ENCODE data around the gene DOCK1.
"Not testable (repeated sequence)": the region's sequence is repeated elsewhere in the genome, so short reads cannot be mapped to it uniquely, and the experiment has no call there.

DOCK1 gene

GRCh38 chr10:126904818-126905701, at the start of gene DOCK1:
TSS of gene DOCK1 (plus strand) at chr10:126905428. CDS start at chr10:126905518, 90 bp downstream.
- DNase-seq: peak; percentile 25

- no peak for DNase-seq
These were observed 47.9 kb upstream of the DOCK1 start for GRCh38 chr10:126857178-126857806.

GRCh38 chr10:126867567-126868365, 37.5 kb upstream of the DOCK1 start:
- DNase-seq: no peak

GRCh38 chr10:126868371-126868770, 36.9 kb upstream of the DOCK1 start:
- DNase-seq: no peak

- no peak for DNase-seq
These were observed 33.1 kb upstream of the DOCK1 start for GRCh38 chr10:126872135-126872534.

GRCh38 chr10:126872768-126873167, 32.5 kb upstream of the DOCK1 start:
- no peak for DNase-seq

GRCh38 chr10:126876456-126876855, 28.8 kb upstream of the DOCK1 start:
- DNase-seq: no peak

- DNase-seq: no peak
These were observed 27.8 kb upstream of the DOCK1 start for GRCh38 chr10:126877390-126877789.

GRCh38 chr10:126878594-126878993, 26.6 kb upstream of the DOCK1 start:
- DNase-seq: no peak

GRCh38 chr10:126880926-126881325, 24.3 kb upstream of the DOCK1 start:
- DNase-seq: no peak

GRCh38 chr10:126882055-126882454, 23.2 kb upstream of the DOCK1 start:
- not testable (repeated sequence) for DNase-seq

GRCh38 chr10:126888436-126888835, 16.8 kb upstream of the DOCK1 start:
- DNase-seq: not testable (repeated sequence)

- DNase-seq: no peak
These were observed 15.8 kb upstream of the DOCK1 start for GRCh38 chr10:126889421-126889820.

GRCh38 chr10:126890797-126891196, 14.4 kb upstream of the DOCK1 start:
- DNase-seq: not testable (repeated sequence)

GRCh38 chr10:126892226-126893175, 12.7 kb upstream of the DOCK1 start:
- no peak for DNase-seq

- DNase-seq: no peak
These were observed 12.0 kb upstream of the DOCK1 start for GRCh38 chr10:126893206-126893605.

GRCh38 chr10:126893841-126894240, 11.4 kb upstream of the DOCK1 start:
- DNase-seq: no peak

- no peak for DNase-seq
These were observed 9.9 kb upstream of the DOCK1 start for GRCh38 chr10:126895214-126895781.

GRCh38 chr10:126898460-126898859, 6.8 kb upstream of the DOCK1 start:
- no peak for DNase-seq

GRCh38 chr10:126899529-126899928, 5.7 kb upstream of the DOCK1 start:
- DNase-seq: not testable (repeated sequence)

- no peak for DNase-seq
These were observed 3.1 kb upstream of the DOCK1 start for GRCh38 chr10:126902157-126902556.

Data from NCI-H345 (cell line).